Right renal cortex interstitium (tissue), 3 donors: ENCODE data around the gene ODAD4. TPM values are rescaled to one million over a fixed set of nuclear protein-coding genes. Genes with fewer than 3 reads are reported as not detected.

Experiments
- DNase-seq, 3 donors: peaks; one replicate each; pipeline ENCODE4 v3.0.0-alpha.2; 2013; ENCODE audit warnings: low read depth in 3 of 3, low spot score in 2 of 3
- polyA plus RNA-seq, 3 donors: library from polyadenylated mRNA; unstranded; fragments of 120-200 nt; gene quantifications; one replicate each; pipeline ENCODE4 v1.2.1, GENCODE V29; 2013; ENCODE audit not compliant: insufficient read length in 3 of 3

Gene ODAD4
- polyA plus RNA-seq, 3 donors = 5.5 to 6.9 (median 6.5) TPM

DNA sequence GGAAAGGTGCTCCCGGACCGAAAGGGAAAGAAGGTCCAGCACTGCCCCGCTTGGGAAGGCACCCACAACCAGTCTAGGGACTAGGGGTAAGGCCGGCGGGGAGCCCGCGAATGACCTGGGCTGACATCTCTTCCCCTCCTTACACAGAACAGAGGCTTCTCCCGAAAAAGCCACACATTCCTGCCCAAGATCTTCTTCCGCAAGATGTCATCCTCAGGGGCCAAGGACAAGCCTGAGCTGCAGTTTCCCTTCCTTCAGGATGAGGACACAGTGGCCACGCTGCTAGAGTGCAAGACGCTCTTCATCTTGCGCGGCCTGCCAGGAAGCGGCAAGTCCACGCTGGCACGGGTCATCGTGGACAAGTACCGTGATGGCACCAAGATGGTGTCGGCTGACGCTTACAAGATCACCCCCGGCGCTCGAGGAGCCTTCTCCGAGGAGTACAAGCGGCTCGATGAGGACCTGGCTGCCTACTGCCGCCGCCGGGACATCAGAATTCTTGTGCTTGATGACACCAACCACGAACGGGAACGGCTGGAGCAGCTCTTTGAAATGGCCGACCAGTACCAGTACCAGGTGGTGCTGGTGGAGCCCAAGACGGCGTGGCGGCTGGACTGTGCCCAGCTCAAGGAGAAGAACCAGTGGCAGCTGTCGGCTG is 37.6 kb downstream of the ODAD4 start:
- no peak for DNase-seq

DNA sequence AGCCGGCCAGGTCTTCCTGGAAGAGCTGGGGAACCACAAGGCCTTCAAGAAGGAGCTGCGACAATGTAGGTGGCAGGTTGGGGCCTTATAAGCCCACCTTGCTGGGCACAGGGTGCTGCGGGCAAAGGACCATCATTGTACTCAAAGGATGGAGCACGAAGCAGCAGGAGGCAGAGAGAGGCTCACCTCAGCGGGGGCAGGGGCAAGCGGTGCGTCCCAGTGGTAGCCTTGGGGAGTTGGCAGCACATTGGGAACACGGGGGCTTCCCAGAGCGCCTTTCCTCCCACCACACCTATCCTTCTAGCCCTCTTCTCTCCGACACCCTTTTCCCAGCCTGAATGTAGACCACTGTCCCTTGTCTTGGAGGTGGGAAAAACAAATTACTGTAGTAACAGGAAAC is 38.3 kb downstream of the ODAD4 start:
- DNase-seq = no peak

DNA sequence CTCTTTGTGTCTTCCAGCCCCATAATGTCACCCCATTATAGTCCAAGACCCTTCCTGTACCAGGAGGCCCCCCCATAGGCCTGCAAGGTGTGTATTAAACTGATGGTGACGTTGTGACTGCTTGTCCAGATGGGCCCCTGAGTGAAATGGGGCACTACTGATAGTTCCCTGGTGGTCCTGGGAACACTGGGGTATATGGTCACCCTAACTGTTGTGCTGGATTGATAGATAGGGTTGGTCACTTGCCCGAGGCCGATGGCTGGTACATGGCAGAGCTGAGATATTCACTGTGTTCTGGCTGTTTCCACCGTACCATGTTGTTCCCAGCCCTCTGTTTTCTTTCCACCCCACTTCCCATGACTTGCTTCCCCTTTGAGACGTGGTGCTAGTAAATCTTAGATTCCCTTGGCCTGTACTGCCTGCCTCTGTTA is 40.5 kb downstream of the ODAD4 start:
- DNase-seq = no peak

DNA sequence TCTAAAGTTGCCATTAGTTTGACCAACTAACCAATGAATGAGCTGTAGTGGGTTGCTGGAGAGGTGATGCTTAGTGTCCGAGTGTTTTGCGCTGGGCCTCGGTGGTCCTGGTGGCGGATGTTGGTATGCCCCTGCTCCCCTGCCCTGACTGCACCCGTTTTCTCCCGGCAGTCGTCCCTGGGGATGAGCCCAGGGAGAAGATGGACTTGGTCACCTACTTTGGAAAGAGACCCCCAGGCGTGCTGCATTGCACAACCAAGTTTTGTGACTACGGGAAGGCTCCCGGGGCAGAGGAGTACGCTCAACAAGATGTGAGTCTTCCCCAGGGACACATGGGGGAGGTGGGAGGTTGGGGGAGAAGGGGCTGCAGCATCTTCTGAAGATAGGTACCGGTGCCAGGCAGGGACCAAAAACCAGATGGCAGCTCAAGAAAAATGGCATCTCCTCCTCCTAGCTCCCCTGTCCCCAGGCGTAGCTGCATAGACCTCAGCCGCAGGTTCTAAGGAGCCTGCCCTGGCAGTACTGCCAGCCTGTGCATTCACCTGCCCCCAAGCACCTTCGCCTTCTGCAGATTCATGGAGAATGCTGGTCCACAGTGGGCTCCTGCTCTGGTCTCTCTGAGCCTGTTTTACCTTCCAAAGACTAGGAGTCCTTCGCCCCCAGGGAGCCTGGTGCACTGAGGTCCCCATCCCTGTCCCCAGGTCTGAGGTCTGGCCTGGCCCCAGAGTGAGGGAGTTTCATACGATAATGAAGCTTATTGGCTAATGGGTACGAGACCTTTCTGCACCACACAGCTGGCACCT is 41.5 kb downstream of the ODAD4 start:
- no peak for DNase-seq

DNA sequence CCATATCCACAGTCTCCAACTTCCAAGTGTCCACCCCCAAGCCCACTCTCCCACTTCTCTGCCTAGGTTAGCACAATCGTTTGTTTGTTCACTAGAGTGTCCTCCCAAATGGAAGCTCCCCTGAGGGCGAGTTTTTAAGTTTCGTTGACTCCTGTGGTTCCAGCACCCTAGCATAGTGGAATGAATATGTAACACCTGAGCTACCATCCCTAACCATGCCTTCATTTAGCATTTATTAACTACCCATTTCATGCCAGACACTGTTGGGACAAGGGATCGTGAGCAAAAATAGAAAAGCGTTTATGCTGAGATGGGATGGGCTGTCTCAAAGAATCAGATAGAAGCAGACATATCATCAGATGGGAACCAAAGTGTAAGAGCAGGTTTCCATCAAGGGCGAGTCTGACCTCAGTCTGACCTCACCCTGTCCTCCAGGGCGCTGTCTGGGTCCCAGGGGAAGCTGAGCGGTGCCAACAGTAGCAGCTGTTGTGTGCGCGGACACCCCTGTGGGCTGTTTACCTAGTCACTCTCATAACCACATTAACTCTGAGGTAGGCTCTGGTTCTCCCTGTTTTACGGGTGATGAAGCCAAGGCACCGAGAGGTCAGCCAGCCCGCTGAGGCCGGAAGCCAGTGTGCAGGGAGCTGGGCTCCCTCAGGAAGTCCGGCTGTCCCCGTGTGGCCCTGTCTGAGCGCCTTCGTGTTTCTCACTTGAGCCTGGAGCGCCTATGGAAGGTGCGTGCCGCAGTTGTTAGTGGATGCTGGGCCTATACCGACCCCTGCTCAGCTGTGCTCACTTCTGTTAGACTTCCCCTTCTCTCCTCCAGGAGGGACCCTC is 42.4 kb downstream of the ODAD4 start:
- no peak for DNase-seq

DNA sequence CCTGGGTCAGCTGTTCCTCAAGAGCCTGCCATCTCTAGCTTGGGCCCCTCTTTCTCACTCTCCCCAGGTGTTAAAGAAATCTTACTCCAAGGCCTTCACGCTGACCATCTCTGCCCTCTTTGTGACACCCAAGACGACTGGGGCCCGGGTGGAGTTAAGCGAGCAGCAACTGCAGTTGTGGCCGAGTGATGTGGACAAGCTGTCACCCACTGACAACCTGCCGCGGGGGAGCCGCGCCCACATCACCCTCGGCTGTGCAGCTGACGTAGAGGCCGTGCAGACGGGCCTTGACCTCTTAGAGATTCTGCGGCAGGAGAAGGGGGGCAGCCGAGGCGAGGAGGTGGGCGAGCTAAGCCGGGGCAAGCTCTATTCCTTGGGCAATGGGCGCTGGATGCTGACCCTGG is 43.0 kb downstream of the ODAD4 start:
- no peak for DNase-seq

DNA sequence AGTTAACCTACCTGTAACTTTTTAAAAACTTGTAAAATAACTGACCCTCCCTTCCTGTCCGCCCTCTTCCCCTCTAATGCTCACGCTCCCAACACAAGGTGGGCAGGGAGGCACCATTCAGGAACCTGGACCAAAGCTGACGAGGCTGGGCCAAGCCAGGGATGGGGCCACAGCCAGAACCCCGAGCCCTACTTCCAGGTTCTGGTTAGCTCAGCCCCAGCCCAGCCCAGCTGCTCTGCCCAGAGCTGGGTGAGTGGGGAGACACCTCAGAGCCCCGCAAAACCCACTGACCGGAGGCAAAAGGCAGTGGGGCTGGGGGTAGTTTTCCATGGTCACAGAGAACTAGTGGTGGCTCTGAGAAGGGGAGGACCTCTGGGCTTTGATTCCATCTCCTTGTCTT is 43.6 kb downstream of the ODAD4 start:
- DNase-seq = no peak

DNA sequence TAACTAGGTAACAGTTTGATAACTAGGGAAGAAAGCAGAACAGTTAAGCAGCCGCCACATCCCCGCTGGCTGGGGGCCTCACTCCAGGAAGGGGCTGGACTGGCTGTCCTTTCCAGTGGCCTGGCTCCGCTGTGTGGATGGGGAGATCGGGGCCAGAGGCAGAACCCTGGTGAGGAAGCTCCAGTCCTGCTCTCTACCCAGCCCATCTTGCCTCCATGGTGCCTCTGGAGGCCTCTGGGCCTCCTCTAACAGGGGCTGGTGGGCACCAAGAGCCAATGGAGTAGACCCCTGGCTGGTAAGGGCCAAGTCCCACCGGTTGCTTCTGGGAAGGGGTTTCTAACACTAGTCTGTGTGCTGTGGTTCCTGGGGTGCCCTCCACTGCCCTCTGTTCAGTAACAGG is 44.2 kb downstream of the ODAD4 start:
- no peak for DNase-seq

DNA sequence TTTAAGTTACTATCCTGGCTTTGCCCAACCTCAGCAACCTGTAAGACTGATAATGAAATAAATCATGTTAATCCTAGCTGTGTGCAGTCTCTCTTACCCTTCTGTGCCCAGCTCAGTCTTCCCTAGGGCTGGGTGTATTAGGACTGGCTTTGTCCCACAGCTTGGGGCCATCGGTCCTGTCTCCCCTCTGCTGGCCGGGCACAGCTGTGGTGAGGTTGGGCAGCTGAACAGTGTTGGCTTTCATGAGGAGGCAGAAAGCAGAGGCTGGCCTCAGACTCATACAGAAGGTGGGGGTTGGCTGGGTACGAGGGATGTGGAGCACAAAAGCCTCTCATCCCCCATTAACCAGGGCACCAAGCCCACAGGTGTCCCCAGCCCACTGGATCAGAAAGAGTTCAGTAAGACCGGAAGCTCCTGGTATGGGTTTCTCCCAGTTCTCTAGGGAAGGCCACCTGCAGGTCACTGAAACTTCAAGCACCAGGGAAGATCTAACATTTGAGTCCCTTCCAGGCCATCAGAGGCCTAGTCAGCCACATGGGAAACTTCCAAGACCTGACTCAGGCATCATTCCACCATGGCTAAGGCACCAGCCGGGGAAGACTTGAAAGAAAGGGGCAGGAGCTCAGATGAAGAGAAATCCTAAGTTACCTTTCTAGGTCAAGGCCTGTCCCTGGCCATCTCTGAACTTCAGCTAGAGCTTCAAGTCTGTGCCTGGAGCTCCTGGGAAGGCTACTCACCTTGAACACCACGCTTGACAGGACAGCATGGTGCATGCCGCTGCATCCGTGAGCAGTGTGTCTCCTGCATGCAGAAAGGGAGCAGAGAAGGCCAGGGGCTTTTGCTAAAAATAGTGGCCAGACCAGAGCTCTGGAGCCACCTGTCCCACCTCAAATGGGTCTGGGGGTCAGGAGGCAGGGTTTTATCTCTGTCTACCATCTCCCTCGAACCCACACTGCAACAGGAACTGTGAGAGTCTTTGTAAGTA is 45.0 kb downstream of the ODAD4 start:
- DNase-seq = no peak

DNA sequence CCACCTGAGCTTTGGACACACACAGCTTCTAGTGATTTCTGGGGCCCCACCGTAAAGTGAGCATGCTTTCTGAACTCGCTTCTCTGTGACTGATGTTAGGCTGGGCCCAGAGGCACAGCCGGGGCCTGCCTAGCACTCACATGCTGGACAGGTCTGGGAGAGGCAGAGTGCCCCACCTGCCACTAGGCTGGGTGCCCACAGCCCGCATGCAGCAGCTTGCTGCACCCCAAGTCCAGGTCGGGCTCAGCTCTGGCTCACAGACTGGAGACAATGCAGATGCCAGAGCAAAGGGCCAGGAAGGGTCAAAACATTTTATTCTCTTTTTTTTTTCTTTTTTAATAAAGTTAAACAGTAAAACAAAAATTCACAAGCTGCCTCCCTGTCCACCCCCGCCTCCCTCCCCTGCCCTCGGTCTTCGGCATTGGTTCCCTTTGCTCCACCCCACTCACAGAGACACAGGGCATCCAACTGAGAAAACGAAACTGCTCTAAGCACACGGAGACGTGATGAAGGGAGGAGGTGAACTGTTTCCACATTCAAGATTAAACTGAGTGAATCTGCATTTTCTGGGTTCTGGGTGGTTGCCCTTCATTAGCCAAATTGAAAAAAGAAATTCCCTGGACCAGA is 45.8 kb downstream of the ODAD4 start:
- no peak for DNase-seq

DNA sequence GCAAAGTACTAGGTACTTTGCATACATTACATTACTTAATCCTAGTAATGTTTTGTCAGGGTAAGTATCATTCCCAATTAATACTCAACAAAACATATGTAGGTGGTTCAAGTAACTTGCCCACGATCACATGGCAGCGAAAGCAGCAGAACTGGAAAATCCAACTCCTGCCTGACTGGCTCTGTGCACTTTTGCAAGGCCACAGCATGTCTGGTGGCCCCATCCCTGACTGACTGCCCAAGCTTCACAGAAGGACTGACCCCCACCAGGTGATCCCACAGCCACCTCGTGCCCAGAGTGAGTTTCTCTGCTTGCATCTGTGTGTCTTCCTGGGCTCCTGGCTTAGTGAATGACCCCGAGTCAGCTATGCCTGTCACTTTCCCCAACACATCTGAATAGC is 47.6 kb downstream of the ODAD4 start:
- DNase-seq = no peak

DNA sequence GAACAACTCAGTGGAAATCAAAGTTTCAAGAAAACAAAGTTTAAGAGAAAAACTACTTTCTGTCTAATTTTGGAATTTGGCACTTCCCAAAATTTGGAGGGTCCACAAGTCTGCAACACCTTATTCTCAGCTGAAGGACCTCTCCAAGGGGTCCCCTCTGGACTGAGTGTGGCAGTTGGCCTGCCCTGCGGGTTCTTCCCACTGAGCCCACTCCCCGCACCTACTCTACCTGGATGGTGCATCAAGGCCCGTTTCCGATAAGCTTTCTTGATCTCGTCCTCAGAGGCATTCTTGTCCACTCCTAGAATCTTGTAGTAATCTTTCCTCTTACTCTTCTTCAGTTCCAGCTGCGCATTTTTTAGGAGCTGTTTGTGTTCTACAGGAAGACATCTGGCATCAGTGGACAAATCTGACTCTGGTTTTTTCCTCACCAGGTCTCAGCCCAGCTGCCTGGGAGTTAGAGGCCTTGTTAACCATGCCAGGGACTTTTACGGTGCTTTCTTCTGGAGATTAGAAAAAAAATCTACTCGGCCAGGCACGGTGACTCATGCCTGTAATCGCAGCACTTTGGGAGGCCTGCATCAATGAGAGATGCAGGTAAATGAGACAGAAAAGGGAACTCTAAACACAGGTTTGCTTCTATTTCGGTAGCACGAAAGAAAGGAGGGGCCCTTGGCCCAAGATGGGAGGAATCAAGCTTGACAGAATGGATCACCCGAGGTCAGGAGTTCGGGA is 51.8 kb downstream of the ODAD4 start:
- DNase-seq = no peak

DNA sequence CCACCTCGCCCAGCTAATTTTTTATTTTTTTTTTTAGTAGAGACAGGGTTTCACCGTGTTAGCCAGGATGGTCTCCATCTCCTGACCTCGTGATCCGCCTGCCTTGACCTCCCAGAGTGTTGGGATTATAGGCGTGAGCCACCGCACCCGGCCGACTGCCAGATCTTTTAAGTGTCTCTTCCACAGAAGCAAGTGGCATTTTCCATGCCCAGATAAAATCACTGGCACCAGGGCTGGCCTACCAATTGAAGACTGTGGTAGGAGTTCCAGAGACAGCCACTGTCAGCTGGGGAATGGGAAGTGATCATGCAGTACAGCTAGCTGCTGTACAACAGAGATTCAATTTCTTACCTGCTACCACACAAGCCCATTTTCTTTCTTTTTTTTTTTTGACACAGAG is 54.0 kb downstream of the ODAD4 start:
- DNase-seq = no peak

DNA sequence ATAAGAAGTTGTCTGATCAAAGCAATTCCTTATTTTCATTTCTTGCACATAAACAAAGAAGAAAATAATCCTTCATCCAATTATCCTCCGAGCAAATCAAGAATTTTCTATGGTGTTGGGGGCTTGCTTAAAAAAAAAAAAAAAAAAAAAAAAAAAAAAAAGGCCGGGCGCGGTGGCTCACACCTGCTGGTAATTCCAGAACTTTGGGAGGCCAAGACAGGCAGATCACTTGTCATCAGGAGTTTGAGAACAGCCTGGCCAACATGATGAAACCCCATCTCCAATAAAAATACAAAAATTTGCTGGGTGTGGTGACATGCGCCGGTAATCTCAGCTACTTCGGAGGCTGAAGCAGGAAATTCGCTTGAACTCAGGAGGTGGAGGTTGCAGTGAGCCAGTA is 55.5 kb downstream of the ODAD4 start:
- DNase-seq = no peak

DNA sequence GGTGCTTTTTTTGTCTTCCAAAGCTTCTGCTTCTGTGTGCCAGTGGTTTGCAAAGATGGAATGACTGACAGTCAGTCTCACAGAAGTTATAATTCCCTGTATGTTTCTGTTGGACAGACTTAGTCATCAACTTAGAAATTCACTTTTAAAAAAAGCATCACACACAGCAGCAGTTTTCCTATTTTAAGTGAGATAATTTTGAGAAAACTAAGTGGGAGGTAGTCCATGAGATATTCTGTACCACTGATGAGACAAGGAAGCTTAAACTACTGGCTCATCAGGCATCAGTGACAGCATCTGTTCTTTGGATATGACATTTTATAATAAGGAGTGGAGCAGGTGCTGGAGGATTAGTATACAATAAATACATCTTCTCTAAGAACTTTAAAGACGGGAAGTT is 56.2 kb downstream of the ODAD4 start:
- DNase-seq = no peak

DNA sequence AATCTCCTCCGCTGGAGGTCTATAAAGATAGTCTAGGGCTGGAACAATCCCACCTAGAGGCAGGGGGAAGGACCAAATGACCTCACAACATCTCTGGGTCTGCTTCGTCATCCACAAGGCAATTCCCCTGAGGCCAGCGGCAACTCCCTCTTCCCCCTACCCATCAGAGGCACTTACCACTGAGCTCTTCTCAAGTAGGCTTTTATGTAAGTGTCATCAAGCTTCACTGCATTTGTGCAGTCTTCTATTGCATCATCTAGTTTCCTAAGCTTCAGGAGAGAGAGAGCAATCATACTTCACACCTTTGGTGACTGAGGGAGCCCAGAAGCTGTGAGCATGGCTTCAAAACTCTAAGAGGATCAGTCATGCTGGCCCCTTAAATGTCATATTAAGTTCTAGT is 57.2 kb downstream of the ODAD4 start:
- DNase-seq = no peak

DNA sequence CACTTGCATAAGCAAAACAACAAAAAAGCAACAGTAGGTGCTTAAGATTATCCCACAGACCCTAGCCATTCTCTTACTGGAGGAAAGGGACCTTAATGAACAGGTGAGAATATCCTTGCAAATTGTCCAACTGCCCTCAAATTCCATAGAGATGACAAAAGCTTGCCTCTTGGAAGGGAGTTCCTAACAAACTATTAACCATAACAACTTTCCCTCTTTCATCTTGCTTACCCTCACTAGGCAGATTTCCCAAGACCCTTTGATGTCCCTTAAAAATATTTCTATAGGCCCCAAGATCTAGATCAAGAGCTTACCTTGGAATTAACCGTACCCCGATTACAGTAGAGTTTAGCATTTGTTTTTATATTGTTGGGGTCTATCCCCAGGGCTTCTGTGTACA is 58.0 kb downstream of the ODAD4 start:
- no peak for DNase-seq

DNA sequence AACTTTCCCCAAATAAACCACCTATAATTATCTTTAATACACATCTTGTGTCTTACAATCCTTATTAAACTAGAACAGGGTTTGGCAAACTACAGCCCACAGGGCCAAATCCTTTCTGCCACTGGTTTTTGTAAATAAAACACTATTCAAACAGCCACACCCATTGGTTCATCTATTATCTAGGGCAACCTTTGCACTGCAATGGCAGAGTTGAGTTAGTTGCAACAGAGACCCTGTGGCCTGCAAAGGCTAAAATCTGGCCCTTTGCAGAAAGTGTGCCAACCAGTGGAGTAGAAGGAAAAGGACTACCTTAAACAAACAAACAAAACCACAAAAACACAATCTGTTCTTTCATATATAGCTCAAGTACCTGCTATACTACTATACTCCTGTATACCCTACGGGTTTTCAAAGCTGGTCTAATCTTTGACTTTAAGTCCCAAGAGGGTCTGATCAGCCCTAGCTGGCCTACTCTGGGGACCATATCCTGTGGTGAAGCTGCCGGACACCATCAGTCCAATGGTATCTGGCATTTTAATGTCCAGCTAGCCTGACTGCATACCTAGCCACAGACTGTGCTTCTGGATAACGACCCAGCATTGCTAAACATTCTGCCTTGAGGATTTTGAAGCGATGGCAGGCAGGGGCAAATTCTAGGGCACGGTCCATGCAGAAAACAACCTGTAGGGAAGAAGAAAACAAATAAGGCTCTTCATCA is 59.4 kb downstream of the ODAD4 start:
- DNase-seq = no peak

DNA sequence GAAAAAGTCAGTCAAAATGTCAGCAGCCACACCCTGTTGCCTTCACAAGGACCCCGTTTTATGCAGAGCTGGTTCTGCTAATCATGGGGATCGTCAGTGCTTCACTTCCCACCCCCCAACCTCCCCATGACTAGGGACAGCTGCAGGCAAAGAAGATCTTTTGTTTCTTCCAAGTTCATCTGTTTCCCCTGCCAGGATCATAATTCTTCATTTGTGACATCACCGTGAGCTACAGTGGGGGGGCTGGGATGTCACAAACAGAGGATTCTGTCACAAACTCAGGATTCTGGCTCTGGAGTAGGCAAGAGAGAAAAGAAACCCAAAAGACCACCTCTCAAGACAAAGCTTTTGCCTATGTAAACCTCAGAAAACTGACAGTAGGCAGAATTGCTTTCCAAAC is 62.2 kb downstream of the ODAD4 start:
- no peak for DNase-seq
